BE2C (cell line): ENCODE measurements around the gene MARS1.

Experiments used
- DNase-seq: peaks from one replicate; pipeline ENCODE4 v3.0.0-alpha.2; 2020
- H3K27me3 ChIP-seq: fragments of 250-450 bp; sonication (Bioruptor Pico); 2 replicates; pipeline ENCODE4 v1.5.1; 2020; ENCODE audit warnings: mild to moderate bottlenecking
- H3K36me3 ChIP-seq: fragments of 250-450 bp; sonication (Bioruptor Pico); 2 replicates; pipeline ENCODE4 v1.5.1; 2020; ENCODE audit warnings: mild to moderate bottlenecking
- H3K4me1 ChIP-seq: fragments of 250-450 bp; sonication (Bioruptor Pico); 2 replicates; pipeline ENCODE4 v1.5.1; 2020
- H3K4me3 ChIP-seq: 2 replicates; pipeline ENCODE4 v1.5.1; 2011; ENCODE audit warnings: low read depth, low read length
- H3K9me3 ChIP-seq: fragments of 250-450 bp; sonication (Bioruptor Pico); 2 replicates; pipeline ENCODE4 v1.5.1; 2020
- CTCF ChIP-seq: IDR thresholded peaks from 2 replicates; pipeline ENCODE4 v1.5.1; 2012; ENCODE audit warnings: mild to moderate bottlenecking, low read depth, low read length

The MARS1 gene

DNA sequence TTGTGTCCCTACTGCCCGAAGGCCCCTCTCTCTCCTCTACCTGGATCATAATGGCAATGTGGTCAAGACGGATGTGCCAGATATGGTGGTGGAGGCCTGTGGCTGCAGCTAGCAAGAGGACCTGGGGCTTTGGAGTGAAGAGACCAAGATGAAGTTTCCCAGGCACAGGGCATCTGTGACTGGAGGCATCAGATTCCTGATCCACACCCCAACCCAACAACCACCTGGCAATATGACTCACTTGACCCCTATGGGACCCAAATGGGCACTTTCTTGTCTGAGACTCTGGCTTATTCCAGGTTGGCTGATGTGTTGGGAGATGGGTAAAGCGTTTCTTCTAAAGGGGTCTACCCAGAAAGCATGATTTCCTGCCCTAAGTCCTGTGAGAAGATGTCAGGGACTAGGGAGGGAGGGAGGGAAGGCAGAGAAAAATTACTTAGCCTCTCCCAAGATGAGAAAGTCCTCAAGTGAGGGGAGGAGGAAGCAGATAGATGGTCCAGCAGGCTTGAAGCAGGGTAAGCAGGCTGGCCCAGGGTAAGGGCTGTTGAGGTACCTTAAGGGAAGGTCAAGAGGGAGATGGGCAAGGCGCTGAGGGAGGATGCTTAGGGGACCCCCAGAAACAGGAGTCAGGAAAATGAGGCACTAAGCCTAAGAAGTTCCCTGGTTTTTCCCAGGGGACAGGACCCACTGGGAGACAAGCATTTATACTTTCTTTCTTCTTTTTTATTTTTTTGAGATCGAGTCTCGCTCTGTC lies 31.0 kb upstream of the MARS1 start:
- no peak for DNase-seq
- H3K27me3 ChIP-seq, result peaks cover 6% of the 10 kb centered on the region
- H3K4me3 ChIP-seq, result peak overlapping the region; percentile 44
- peaks cover 9% of the 10 kb centered on the region for H3K4me1 ChIP-seq
- no peaks in the 10 kb centered on the region for H3K9me3 ChIP-seq
- no peak for TF ChIP-seq CTCF
- H3K36me3 ChIP-seq, result no peaks in the 10 kb centered on the region

GRCh38 chr12:57458665-57459054 lies 29.2 kb upstream of the MARS1 start:
- Histone ChIP-seq H3K27me3 (peaks cover 8% of the 10 kb centered on the region), H3K4me3 (peak overlapping the region; percentile 77), H3K4me1 (peaks cover 6% of the 10 kb centered on the region), H3K9me3 (no peaks in the 10 kb centered on the region), H3K36me3 (no peaks in the 10 kb centered on the region)
- TF ChIP-seq CTCF, result no peak
- no peak for DNase-seq

GRCh38 chr12:57459055-57459749 lies 28.7 kb upstream of the MARS1 start:
- Histone ChIP-seq H3K4me1 (peaks cover 6% of the 10 kb centered on the region), H3K36me3 (no peaks in the 10 kb centered on the region)
- peak; percentile 83 for TF ChIP-seq CTCF

GRCh38 chr12:57459750-57460467 lies 28.0 kb upstream of the MARS1 start, which contains the start of gene GLI1:
Gene GLI1 (plus strand): TSS chr12:57459785. CDS start chr12:57463692, 3,907 bp downstream.
- no peak for TF ChIP-seq CTCF
- peaks cover 20% of the 10 kb centered on the region for H3K27me3 ChIP-seq
- H3K4me3 ChIP-seq, result peak within 1 kb of the TSS; percentile 77
- H3K36me3 ChIP-seq, result no peaks in the 10 kb centered on the region
- H3K4me1 ChIP-seq, result peaks cover 3% of the 10 kb centered on the region
- H3K9me3 ChIP-seq, result no peaks in the 10 kb centered on the region
- DNase-seq, result peak; percentile 38

More at GRCh38 chr12:57459055-57459749, 28.7 kb upstream of the MARS1 start:
- Histone ChIP-seq H3K9me3 (no peaks in the 10 kb centered on the region), H3K4me3 (peak overlapping the region; percentile 77), H3K27me3 (peaks cover 13% of the 10 kb centered on the region)
- peak; percentile 95 for DNase-seq

DNA sequence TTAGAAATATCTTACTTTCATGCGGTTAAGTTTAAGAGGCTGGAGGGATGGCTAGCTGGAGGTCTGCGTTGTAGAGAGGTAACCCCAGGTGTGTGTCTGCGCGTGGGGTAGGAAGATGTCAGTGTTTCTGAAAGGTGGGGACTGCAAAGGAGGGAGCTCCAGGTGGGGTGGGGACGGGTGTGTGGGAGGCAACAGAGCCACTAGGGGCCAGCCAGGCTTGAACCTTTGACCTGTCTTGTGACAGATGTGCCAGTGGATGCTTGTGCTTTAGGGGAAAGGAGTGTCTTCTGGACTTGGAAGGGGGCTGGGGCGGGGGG lies 27.4 kb upstream of the MARS1 start:
- Histone ChIP-seq H3K9me3 (no peaks in the 10 kb centered on the region), H3K4me1 (peaks cover 3% of the 10 kb centered on the region), H3K4me3 (peak overlapping the region; percentile 30), H3K36me3 (no peaks in the 10 kb centered on the region), H3K27me3 (peaks cover 25% of the 10 kb centered on the region)
- no peak for TF ChIP-seq CTCF
- no peak for DNase-seq

- Histone ChIP-seq H3K9me3 (no peaks in the 10 kb centered on the region), H3K4me3 (peak overlapping the region; percentile 65), H3K4me1 (peaks cover 3% of the 10 kb centered on the region), H3K36me3 (no peaks in the 10 kb centered on the region), H3K27me3 (peaks cover 30% of the 10 kb centered on the region)
- TF ChIP-seq CTCF, result no peak
- peak; percentile 46 for DNase-seq
These were observed 27.0 kb upstream of the MARS1 start for GRCh38 chr12:57460841-57461275.
